SK-N-SH (cell line): ENCODE data around the gene ME3. TPM values are rescaled to one million over a fixed set of nuclear protein-coding genes. Genes with fewer than 3 reads are reported as not detected.

Source experiments
- CTCF ChIA-PET: fragments of 300-600, 350-600 bp; formaldehyde crosslinking; extraction: SDS; loops from one replicate; lab custom pipeline; 2021; lab: Yijun Ruan, JAX
- POLR2A ChIA-PET: fragments of 350-600 bp; sonication (Branson Sonifier 250); formaldehyde crosslinking; extraction: SDS; loops from one replicate; lab custom pipeline; 2020; ENCODE audit warnings: antibody characterized with exemption, inconsistent platforms; lab: Yijun Ruan, JAX
- DNase-seq: peaks from one replicate; pipeline ENCODE4 v3.0.0; 2012
- H2AFZ ChIP-seq: fragments of 200-600 bp; sonication (generic); 2 replicates; pipeline ENCODE4 v1.8.1; 2016; ENCODE audit warnings: antibody characterized with exemption, mild to moderate bottlenecking, low read depth
- H3F3A ChIP-seq: fragments of 200-600 bp; sonication (generic); replicated peaks from 2 replicates; pipeline ENCODE3; 2016; ENCODE audit warnings: antibody characterized with exemption, mild to moderate bottlenecking; ENCODE audit not compliant: insufficient read depth
- H3K27ac ChIP-seq, 2 experiments: fragments of 200-500 bp in 1 of 2; fragments of 200-600 bp in 1 of 2; sonication (Bioruptor generic) in 1 of 2; sonication (generic), shearing (Covaris generic) in 1 of 2; 2 replicates each; pipeline versions ENCODE4 v1.5.1 to v1.6.1; 2014 to 2016; ENCODE audit warnings: low read depth in 2 of 2, inconsistent platforms in 1 of 2, low read length in 1 of 2, mild to moderate bottlenecking in 1 of 2, mixed read lengths in 1 of 2
- H3K27me3 ChIP-seq: fragments of 200-600 bp; sonication (generic), shearing (Covaris generic); 2 replicates; pipeline ENCODE4 v1.6.1; 2016; ENCODE audit warnings: mixed run types; ENCODE audit not compliant: insufficient read depth
- H3K36me3 ChIP-seq, 2 experiments: fragments of 200-500 bp in 1 of 2; fragments of 200-600 bp in 1 of 2; sonication (Bioruptor generic) in 1 of 2; sonication (generic) in 1 of 2; replicated peaks in 1 of 2; 2 replicates each; pipeline versions ENCODE3 to v1.5.1; 2014 to 2016; ENCODE audit warnings: low read length in 1 of 2, mild to moderate bottlenecking in 1 of 2; ENCODE audit not compliant: insufficient read depth in 2 of 2, control insufficient read depth in 1 of 2
- H3K4me1 ChIP-seq, 2 experiments: fragments of 200-500 bp in 1 of 2; fragments of 200-600 bp in 1 of 2; sonication (Bioruptor generic) in 1 of 2; sonication (generic), shearing (Covaris generic) in 1 of 2; 2 replicates each; pipeline versions ENCODE4 v1.5.1 to v1.6.1; 2014 to 2016; ENCODE audit warnings: low read depth in 1 of 2, low read length in 1 of 2, mixed run types in 1 of 2; ENCODE audit not compliant: insufficient read depth in 2 of 2, control insufficient read depth in 1 of 2
- H3K4me2 ChIP-seq: fragments of 200-600 bp; sonication (generic), shearing (Covaris generic); 2 replicates; pipeline ENCODE4 v1.6.1; 2017; ENCODE audit warnings: mixed run types
- H3K4me3 ChIP-seq, 2 experiments: fragments of 200-500 bp in 1 of 2; fragments of 200-600 bp in 1 of 2; sonication (Bioruptor generic) in 1 of 2; sonication (generic), shearing (Covaris generic) in 1 of 2; 2 replicates each; pipeline versions ENCODE4 v1.5.1 to v1.8.1; 2014 to 2016; ENCODE audit warnings: low read depth in 2 of 2, inconsistent platforms in 1 of 2, low read length in 1 of 2, mild to moderate bottlenecking in 1 of 2, mixed read lengths in 1 of 2, moderate library complexity in 1 of 2
- H3K79me2 ChIP-seq: fragments of 200-600 bp; sonication (generic); 2 replicates; pipeline ENCODE4 v1.8.1; 2017; ENCODE audit warnings: mild to moderate bottlenecking; ENCODE audit not compliant: insufficient read depth
- H3K9ac ChIP-seq: fragments of 200-600 bp; sonication (generic); 2 replicates; pipeline ENCODE4 v1.6.1; 2017; ENCODE audit warnings: mixed run types
- H3K9me2 ChIP-seq: fragments of 200-600 bp; sonication (generic); 2 replicates; pipeline ENCODE4 v1.6.1; 2017; ENCODE audit warnings: mixed run types
- H3K9me3 ChIP-seq: fragments of 200-600 bp; sonication (generic); 2 replicates; pipeline ENCODE4 v1.6.1; 2017; ENCODE audit warnings: mixed run types, mild to moderate bottlenecking, moderate library complexity
- H4K20me1 ChIP-seq: fragments of 200-600 bp; sonication (generic); 2 replicates; pipeline ENCODE4 v1.6.1; 2017; ENCODE audit warnings: mild to moderate bottlenecking, mixed run types; ENCODE audit not compliant: insufficient read depth
- CHD2 ChIP-seq: fragments of 150-350 bp; IDR thresholded peaks from 2 replicates; pipeline ENCODE4 v1.6.1; 2018; ENCODE audit warnings: low read length; ENCODE audit not compliant: partially characterized antibody
- CTCF ChIP-seq: fragments of 200-600 bp; sonication (generic); IDR thresholded peaks from 2 replicates; pipeline ENCODE4 v1.6.1; 2017; ENCODE audit warnings: antibody characterized with exemption, mild to moderate bottlenecking, moderate library complexity
- EP300 ChIP-seq, 2 experiments: IDR thresholded peaks; 2 replicates each; pipeline versions ENCODE4 v1.4.0 to v1.6.1; 2012; ENCODE audit warnings: borderline replicate concordance in 1 of 2, low read depth in 1 of 2, low read length in 1 of 2
- EZH2phosphoT487 ChIP-seq: fragments of 200-600 bp; sonication (generic); IDR thresholded peaks from 2 replicates; pipeline ENCODE4 v1.6.1; 2017; ENCODE audit warnings: low read depth, mixed run types, mild to moderate bottlenecking, antibody characterized with exemption, moderate library complexity, borderline replicate concordance
- FOXM1 ChIP-seq: IDR thresholded peaks from 2 replicates; pipeline ENCODE4 v1.4.0; 2012; ENCODE audit warnings: low read depth, mild to moderate bottlenecking
- GABPA ChIP-seq: IDR thresholded peaks from 2 replicates; pipeline ENCODE4 v1.4.0; 2012; ENCODE audit warnings: low read depth, mild to moderate bottlenecking
- GATA2 ChIP-seq: sonication (generic); formaldehyde crosslinking; IDR thresholded peaks from 2 replicates; pipeline ENCODE4 v1.5.0; 2020; ENCODE audit warnings: mild to moderate bottlenecking, missing genetic modification reagents
- MAX ChIP-seq: IDR thresholded peaks from 2 replicates; pipeline ENCODE4 v1.4.0; 2012; ENCODE audit warnings: low read depth
- MEF2A ChIP-seq: IDR thresholded peaks from 2 replicates; pipeline ENCODE4 v1.4.0; 2012; ENCODE audit warnings: low read depth, borderline replicate concordance
- MXI1 ChIP-seq: IDR thresholded peaks from 2 replicates; pipeline ENCODE4 v1.6.1; 2012; ENCODE audit warnings: mild to moderate bottlenecking, low read depth, low read length, improper control_type of control experiment
- NRF1 ChIP-seq: IDR thresholded peaks from 2 replicates; pipeline ENCODE4 v1.6.1; 2012; ENCODE audit warnings: low read depth, mild to moderate bottlenecking, low read length
- POLR2AphosphoS5 ChIP-seq: IDR thresholded peaks from 2 replicates; pipeline ENCODE4 v1.6.1; 2012; ENCODE audit warnings: low read depth, low read length
- RAD21 ChIP-seq: IDR thresholded peaks from 2 replicates; pipeline ENCODE4 v1.6.1; 2012; ENCODE audit warnings: mild to moderate bottlenecking, low read length
- RCOR1 ChIP-seq: fragments of 150-350 bp; IDR thresholded peaks from 2 replicates; pipeline ENCODE4 v1.6.1; 2017; ENCODE audit warnings: antibody characterized with exemption, low read length
- RFX5 ChIP-seq: IDR thresholded peaks from 2 replicates; pipeline ENCODE4 v1.6.1; 2012; ENCODE audit warnings: mild to moderate bottlenecking, improper control_type of control experiment, low read length
- SIN3A ChIP-seq: IDR thresholded peaks from 2 replicates; pipeline ENCODE4 v1.6.1; 2012; ENCODE audit warnings: low read depth, mild to moderate bottlenecking, low read length, moderate library complexity, borderline replicate concordance
- TAF1 ChIP-seq: IDR thresholded peaks from 2 replicates; pipeline ENCODE4 v1.6.1; 2012; ENCODE audit warnings: low read depth, mild to moderate bottlenecking, low read length, moderate library complexity, borderline replicate concordance
- TCF12 ChIP-seq: IDR thresholded peaks from 2 replicates; pipeline ENCODE4 v1.4.0; 2012
- USF1 ChIP-seq: IDR thresholded peaks from 2 replicates; pipeline ENCODE4 v1.4.0; 2012; ENCODE audit warnings: low read depth, borderline replicate concordance
- YY1 ChIP-seq: IDR thresholded peaks from 2 replicates; pipeline ENCODE4 v1.4.0; 2012; ENCODE audit warnings: low read depth, mild to moderate bottlenecking
- WGBS: methylation state at CpG from one replicate; pipeline ENCODE4 v1.1.6; 2017; ENCODE audit warnings: low lambda C conversion rate; 5-methylcytosine and 5-hydroxymethylcytosine counted together
- polyA plus RNA-seq, 3 experiments: library from polyadenylated mRNA; depleted of rRNA; stranded (reverse); fragments of >200 nt; gene quantifications; 2 replicates each; pipeline ENCODE4 v1.2.3, GENCODE V29; 2012

ME3 gene
- polyA plus RNA-seq, 1 of the 3 experiments (the other 2 are of a cell fraction): 22.0 TPM

- no peaks in the 10 kb centered on the region for H3K27me3 ChIP-seq
- H2AFZ ChIP-seq: no peak overlapping the region
- H4K20me1 ChIP-seq: no peaks in the 10 kb centered on the region
- H3K4me2 ChIP-seq: peak overlapping the region; percentile 58
- no peak overlapping the region for H3K4me3 ChIP-seq
- TF ChIP-seq RAD21 (no peak), GABPA (no peak), MXI1 (no peak), FOXM1 (no peak), GATA2 (no peak), EP300 (IDR thresholded peaks at IDR 0.05; ENCODE audit: borderline replicate concordance in 1 of 2, low read depth in 1 of 2, low read length in 1 of 2) (peak in 1 of 2 experiments; percentile 8; a peak in 1 of 4 replicates), MAX (peak; percentile 22; the same call in 1 of the 2 replicates), EZH2phosphoT487 (no peak), NRF1 (no peak), TCF12 (0 out of 2 replicates have a peak, but pooled peaks have one; percentile 16), RFX5 (no peak), POLR2AphosphoS5 (no peak)
- ChIA-PET CTCF (no interaction called here), POLR2A (no interaction called here)
- no peaks in the 10 kb centered on the region for H3K9me2 ChIP-seq
- H3K9me3 ChIP-seq: no peaks in the 10 kb centered on the region
- peak overlapping the region; percentile 68 for H3K9ac ChIP-seq
- peaks cover 30% of the 10 kb centered on the region for H3F3A ChIP-seq
- no peaks in the 10 kb centered on the region for H3K79me2 ChIP-seq
- H3K36me3 ChIP-seq: no peaks in the 10 kb centered on the region
- H3K4me1 ChIP-seq: peaks cover 0 to 67% of the 10 kb centered on the region in 2 experiments; a peak in 3 of 4 replicates
- peak overlapping the region; percentile 87 to 90 for H3K27ac ChIP-seq
- no peak for DNase-seq
Observed at GRCh38 chr11:86695373-86695772, 23.0 kb upstream of the ME3 start.

GRCh38 chr11:86693518-86693917 lies 21.1 kb upstream of the ME3 start:
- Histone ChIP-seq H3K4me1 (peaks cover 0 to 59% of the 10 kb centered on the region in 2 experiments; a peak in 3 of 4 replicates), H3K36me3 (no peaks in the 10 kb centered on the region), H3K27me3 (no peaks in the 10 kb centered on the region), H4K20me1 (no peaks in the 10 kb centered on the region), H3K4me3 (no peak overlapping the region), H3K79me2 (no peaks in the 10 kb centered on the region), H3K27ac (peak overlapping the region; percentile 87 to 90; a peak in 3 of 4 replicates), H3K9me3 (no peaks in the 10 kb centered on the region), H2AFZ (no peak overlapping the region), H3F3A (peaks cover 35% of the 10 kb centered on the region), H3K4me2 (no peak overlapping the region), H3K9ac (peak overlapping the region; percentile 1; the same call in 1 of the 2 replicates), H3K9me2 (no peaks in the 10 kb centered on the region)
- WGBS: 59% methylated on average over 1 of the region's 1 CpG
- no peak for DNase-seq
- CTCF ChIA-PET: no interaction called here
- POLR2A ChIA-PET: no interaction called here
- TF ChIP-seq TAF1: no peak
- no peak for TF ChIP-seq GATA2

GRCh38 chr11:86692746-86693145 lies 20.3 kb upstream of the ME3 start:
- H3K4me2 ChIP-seq: no peak overlapping the region
- no peaks in the 10 kb centered on the region for H3K79me2 ChIP-seq
- H3K9me3 ChIP-seq: no peaks in the 10 kb centered on the region
- H3K4me1 ChIP-seq: peaks cover 0 to 64% of the 10 kb centered on the region in 2 experiments; a peak in 3 of 4 replicates
- H2AFZ ChIP-seq: no peak overlapping the region
- ChIA-PET POLR2A (no interaction called here), CTCF (interaction anchor here (1.2 kb wide), 1 partner anchor 84 kb away, joined by 3 read pairs; no protein-coding TSS in a partner anchor)
- H3K9me2 ChIP-seq: no peaks in the 10 kb centered on the region
- no peak for DNase-seq
- WGBS: 88% methylated on average over 1 of the region's 1 CpG
- no peaks in the 10 kb centered on the region for H3K36me3 ChIP-seq
- H3F3A ChIP-seq: peaks cover 42% of the 10 kb centered on the region
- H3K9ac ChIP-seq: peak overlapping the region; percentile 31; the same call in 1 of the 2 replicates
- no peaks in the 10 kb centered on the region for H4K20me1 ChIP-seq
- no peaks in the 10 kb centered on the region for H3K27me3 ChIP-seq
- peak overlapping the region; percentile 64 to 90; a peak in 3 of 4 replicates for H3K27ac ChIP-seq
- H3K4me3 ChIP-seq: no peak overlapping the region
- TF ChIP-seq GATA2 (no peak), RAD21 (no peak), SIN3A (no peak), GABPA (no peak), CHD2 (no peak), CTCF (no peak), MXI1 (no peak), POLR2AphosphoS5 (no peak), FOXM1 (no peak), MAX (no peak), RFX5 (no peak), YY1 (no peak), MEF2A (no peak), RCOR1 (no peak), USF1 (no peak)
